Adrenal gland (tissue), 12 donors: ENCODE data around the gene PLBD2. TPM values are rescaled to one million over a fixed set of nuclear protein-coding genes. Genes with fewer than 3 reads are reported as not detected.

Source experiments
- DNase-seq, 7 donors: peaks; one replicate each; pipeline ENCODE4 v3.0.0-alpha.2; 2019 to 2020
- H3K27ac ChIP-seq, 5 donors: fragments of 200-600 bp; sonication (generic) in 4 of 5; 1 replicate in 3 of 5; 2 replicates in 2 of 5; pipeline versions ENCODE4 v1.5.1 to v1.8.0; 2016 to 2020; ENCODE audit warnings: mild to moderate bottlenecking in 1 of 5
- H3K27me3 ChIP-seq: fragments of 200-600 bp; 2 replicates; pipeline ENCODE4 v1.8.0; 2021
- H3K36me3 ChIP-seq, 2 donors: fragments of 200-600 bp; replicated peaks in 1 of 2; 1 replicate in 1 of 2; 2 replicates in 1 of 2; pipeline versions ENCODE4 v1.5.1 to v1.8.0; 2018 to 2022
- H3K4me1 ChIP-seq, 2 donors: fragments of 200-600 bp; replicated peaks in 1 of 2; 1 replicate in 1 of 2; 2 replicates in 1 of 2; pipeline versions ENCODE4 v1.5.1 to v1.8.0; 2018 to 2021
- H3K4me3 ChIP-seq, 4 donors: fragments of 200-600 bp; sonication (generic) in 3 of 4; one replicate each; pipeline ENCODE4 v1.5.1; 2016 to 2018
- H3K9me3 ChIP-seq, 3 donors: fragments of 200-600 bp; sonication (generic) in 1 of 3; replicated peaks in 1 of 3; 1 replicate in 2 of 3; 2 replicates in 1 of 3; pipeline versions ENCODE4 v1.5.1 to v1.8.0; 2016 to 2021
- POLR2A ChIP-seq, 2 donors: fragments of 450-650 bp; IDR thresholded peaks; one replicate each; pipeline ENCODE4 v1.6.1; 2017; ENCODE audit warnings: antibody characterized with exemption in 2 of 2, mild to moderate bottlenecking in 2 of 2, moderate library complexity in 1 of 2
- WGBS, 4 donors: extraction: QIAGEN DNeasy Blood & Tissue Kit in 2 of 4; methylation state at CpG; one replicate each; pipeline versions ENCODE4 v1.1.5 to v1.1.7; 2013 to 2017; 5-methylcytosine and 5-hydroxymethylcytosine counted together
- intact Hi-C, 2 donors: fragments of 100-400 bp; cut with DNase I; formaldehyde crosslinking; loops; one replicate each; pipeline versions ENCODE4 v1.14.1 to v1.15.0; 2022 to 2023
- polyA plus RNA-seq, 3 donors: library from polyadenylated mRNA; stranded (reverse); fragments of 200-250 nt in 2 of 3; fragments of 350-450 nt in 1 of 3; fragmentation: Illumina TruSeq in 1 of 3; extraction: RNeasy Lipid Tissue Mini Kit (QIAGEN cat#74804) in 1 of 3; gene quantifications; one replicate each; pipeline ENCODE4 v1.2.3, GENCODE V29; 2013 to 2014
- total RNA-seq, 9 donors: library from RNA; depleted of rRNA in 4 of 9; stranded (reverse); fragments of >200 nt in 4 of 9; fragments of 120-200 nt in 1 of 9; fragmentation: NEBNext Ultra II Directional in 1 of 9; extraction: Animal tissue kit (Norgen Biotek cat#: 25700) in 1 of 9; gene quantifications; one replicate each; pipeline versions ENCODE4 v1.1.0 to v1.2.4, GENCODE V29; 2013 to 2023
- TF ChIP-seq, protein P1 (sequence below), 6 experiments: fragments of 450-650 bp in 4 of 6; fragments of 200-600 bp in 2 of 6; sonication (generic) in 1 of 6; IDR thresholded peaks; 1 replicate in 5 of 6; 2 replicates in 1 of 6; pipeline versions ENCODE4 v1.5.1 to v1.8.0; 2016 to 2021; ENCODE audit warnings: antibody characterized with exemption in 6 of 6, mild to moderate bottlenecking in 2 of 6, moderate library complexity in 1 of 6
- donor health status: healthy with polysubstance abuse.
- donor health status: Bipolar disorder and iron deficiency.
- donor health status: DM: yes; HTN: yes; CAD: no.
- donor health status: DM: no; HTN: no; CAD: no.
- donor health status: DM: no; HTN: no; CAD: no.
- donor health status: DM: yes; HTN: yes; CAD: no.

PLBD2 gene
- total and polyA plus RNA-seq, 12 donors: 66.7 to 467 (median 305) TPM

- H3K9me3 ChIP-seq: no peaks in the 10 kb centered on the region
- H3K27me3 ChIP-seq: no peaks in the 10 kb centered on the region
- 49 to 56% (median 52%) methylated on average over 11 of the region's 11 CpGs for WGBS, 4 donors
- TF ChIP-seq POLR2A (IDR thresholded peaks at IDR 0.05): no peak
- TF ChIP-seq, protein P1, sequence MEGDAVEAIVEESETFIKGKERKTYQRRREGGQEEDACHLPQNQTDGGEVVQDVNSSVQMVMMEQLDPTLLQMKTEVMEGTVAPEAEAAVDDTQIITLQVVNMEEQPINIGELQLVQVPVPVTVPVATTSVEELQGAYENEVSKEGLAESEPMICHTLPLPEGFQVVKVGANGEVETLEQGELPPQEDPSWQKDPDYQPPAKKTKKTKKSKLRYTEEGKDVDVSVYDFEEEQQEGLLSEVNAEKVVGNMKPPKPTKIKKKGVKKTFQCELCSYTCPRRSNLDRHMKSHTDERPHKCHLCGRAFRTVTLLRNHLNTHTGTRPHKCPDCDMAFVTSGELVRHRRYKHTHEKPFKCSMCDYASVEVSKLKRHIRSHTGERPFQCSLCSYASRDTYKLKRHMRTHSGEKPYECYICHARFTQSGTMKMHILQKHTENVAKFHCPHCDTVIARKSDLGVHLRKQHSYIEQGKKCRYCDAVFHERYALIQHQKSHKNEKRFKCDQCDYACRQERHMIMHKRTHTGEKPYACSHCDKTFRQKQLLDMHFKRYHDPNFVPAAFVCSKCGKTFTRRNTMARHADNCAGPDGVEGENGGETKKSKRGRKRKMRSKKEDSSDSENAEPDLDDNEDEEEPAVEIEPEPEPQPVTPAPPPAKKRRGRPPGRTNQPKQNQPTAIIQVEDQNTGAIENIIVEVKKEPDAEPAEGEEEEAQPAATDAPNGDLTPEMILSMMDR (IDR thresholded peaks at IDR 0.05): no peak
- no peak overlapping the region for H3K4me3 ChIP-seq
- no peak overlapping the region for H3K27ac ChIP-seq
- peaks cover 10 to 16% of the 10 kb centered on the region in 2 donors for H3K4me1 ChIP-seq
- intact Hi-C loops: loop anchor here (5.0 to 10.0 kb wide), 3 partner anchors 111 to 241 kb away; partner anchors contain the start of genes DDX54 (in 1 of the 2) and RITA1 (in 1 of the 2)
- no peak for DNase-seq
- H3K36me3 ChIP-seq: no peaks in the 10 kb centered on the region
Observed at GRCh38 chr12:113425960-113426453, 67.6 kb downstream of the PLBD2 start.

GRCh38 chr12:113427882-113428281 is 69.5 kb downstream of the PLBD2 start:
- H3K4me1 ChIP-seq: peaks cover 3 to 7% of the 10 kb centered on the region in 2 donors
- no peaks in the 10 kb centered on the region for H3K27me3 ChIP-seq
- intact Hi-C loops: loop anchor here (5.0 to 10.0 kb wide), 3 partner anchors 113 to 243 kb away; partner anchors contain the start of genes DDX54 (in 1 of the 2) and RITA1 (in 1 of the 2)
- no peak for DNase-seq
- no peaks in the 10 kb centered on the region for H3K9me3 ChIP-seq
- H3K27ac ChIP-seq: no peak overlapping the region
- no peaks in the 10 kb centered on the region for H3K36me3 ChIP-seq
- WGBS, 4 donors: 72 to 85% (median 79%) methylated on average over 9 of the region's 9 CpGs
- no peak overlapping the region for H3K4me3 ChIP-seq
- TF ChIP-seq, protein P1 (IDR thresholded peaks at IDR 0.05): no peak
- no peak for TF ChIP-seq POLR2A (IDR thresholded peaks at IDR 0.05)

GRCh38 chr12:113428482-113428881 is 70.1 kb downstream of the PLBD2 start:
- 80 to 95% (median 89%) methylated on average over 1 of the region's 1 CpG for WGBS, 4 donors
- Histone ChIP-seq H3K4me1 (peaks cover 0 to 1% of the 10 kb centered on the region in 2 donors), H3K9me3 (no peaks in the 10 kb centered on the region), H3K4me3 (no peak overlapping the region), H3K36me3 (no peaks in the 10 kb centered on the region), H3K27me3 (no peaks in the 10 kb centered on the region), H3K27ac (no peak overlapping the region)
- intact Hi-C loops: loop anchor here (5.0 to 10.0 kb wide), 3 partner anchors 114 to 244 kb away; partner anchors contain the start of genes DDX54 (in 1 of the 2) and RITA1 (in 1 of the 2)
- DNase-seq: no peak
- TF ChIP-seq, protein P1 (IDR thresholded peaks at IDR 0.05): no peak
- no peak for TF ChIP-seq POLR2A (IDR thresholded peaks at IDR 0.05)

DNA sequence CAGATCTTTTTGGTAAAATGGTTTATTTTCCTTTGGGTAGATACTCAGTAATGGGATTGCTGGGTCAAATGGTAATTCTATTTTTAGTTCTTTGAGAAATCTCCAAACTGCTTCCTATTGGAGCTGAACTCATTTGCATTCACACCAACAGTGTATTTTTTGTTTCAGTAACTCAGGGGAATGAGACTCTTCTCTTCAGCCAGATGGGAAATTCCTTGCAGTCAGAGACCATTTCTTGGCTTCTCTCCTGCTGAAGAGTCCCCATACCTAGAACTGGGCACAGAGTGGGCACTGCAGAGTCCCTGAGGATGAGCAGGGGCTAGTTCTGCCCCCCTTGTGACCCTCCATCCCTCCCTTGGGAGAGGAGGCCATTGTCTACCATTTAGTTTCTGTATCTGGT is 74.6 kb downstream of the PLBD2 start:
- intact Hi-C loops: loop anchor here in 1 of 2 donors (10.0 kb wide), 1 partner anchor 378 kb away; the partner anchor contains the start of gene DTX1
- TF ChIP-seq POLR2A (IDR thresholded peaks at IDR 0.05): no peak
- TF ChIP-seq, protein P1 (IDR thresholded peaks at IDR 0.05): no peak

More for the DNA sequence above, 74.6 kb downstream of the PLBD2 start:
- Histone ChIP-seq H3K27me3 (no peaks in the 10 kb centered on the region), H3K4me3 (no peak overlapping the region), H3K9me3 (no peaks in the 10 kb centered on the region), H3K36me3 (no peaks in the 10 kb centered on the region), H3K4me1 (no peaks in the 10 kb centered on the region), H3K27ac (no peak overlapping the region)
- DNase-seq: no peak
